GM12878 (cell line): ENCODE data around the gene NKAIN2. TPM values are rescaled to one million over a fixed set of nuclear protein-coding genes. Genes with fewer than 3 reads are reported as not detected.

Experiments used
- ATAC-seq: fragments of 200-7000 bp; cut with Tn5 transposase; 3 replicates; pipeline ENCODE4 v1.9.1; 2020; ENCODE audit warnings: mild to moderate bottlenecking, moderate library complexity
- BruUV-seq: library from RNA; stranded (reverse); fragments of 400-500 nt; replicated peaks from 2 replicates; lab custom pipeline; 2021; lab: Mats Ljungman, UMichigan
- CTCF ChIA-PET: fragments of 300-600 bp; sonication (Branson Sonifier 250); formaldehyde crosslinking; extraction: SDS; loops from one replicate; lab custom pipeline; 2021; ENCODE audit warnings: inconsistent platforms; lab: Yijun Ruan, JAX
- POLR2A ChIA-PET: fragments of 350-600 bp; formaldehyde crosslinking; extraction: SDS; loops from one replicate; lab custom pipeline; 2021; ENCODE audit warnings: inconsistent platforms; lab: Charles Lee
- RAD21 ChIA-PET: fragments of 300-600 bp; sonication (Branson Sonifier 250); formaldehyde crosslinking; loops from one replicate; lab custom pipeline; 2023; ENCODE audit warnings: antibody characterized with exemption; ENCODE audit not compliant: unreplicated experiment; lab: Charles Lee
- SMC1A ChIA-PET: fragments of 300-600 bp; sonication (Branson Sonifier 250); formaldehyde crosslinking; loops from one replicate; lab custom pipeline; 2023; ENCODE audit not compliant: unreplicated experiment, uncharacterized antibody; lab: Charles Lee
- DNase-seq: peaks from one replicate; pipeline ENCODE4 v3.0.0-alpha.2; 2011; ENCODE audit warnings: low read depth, low spot score
- FAIRE-seq: peaks from 3 replicates; lab custom pipeline; 2011; peaks lifted over from hg19 to GRCh38; lab: Jason Lieb, UNC
- H2AFZ ChIP-seq: 2 replicates; pipeline ENCODE4 v1.6.0; 2011; ENCODE audit warnings: low read depth, low read length, control low read depth; ENCODE audit not compliant: control insufficient read depth
- H3K27ac ChIP-seq: 2 replicates; pipeline ENCODE4 v1.5.1; 2011; ENCODE audit warnings: control low read depth; ENCODE audit not compliant: control insufficient read depth, insufficient read depth
- H3K27me3 ChIP-seq, 2 experiments: replicated peaks in 1 of 2; 2 replicates each; pipeline versions ENCODE4 v1.6.0 to v1.6.1; 2011; ENCODE audit warnings: low read length in 1 of 2; ENCODE audit not compliant: control insufficient read depth in 2 of 2, insufficient read depth in 2 of 2
- H3K36me3 ChIP-seq, 2 experiments: 2 replicates each; pipeline ENCODE4 v1.5.1; 2011; ENCODE audit warnings: low read length in 1 of 2; ENCODE audit not compliant: control insufficient read depth in 2 of 2, insufficient read depth in 2 of 2
- H3K4me1 ChIP-seq: 2 replicates; pipeline ENCODE4 v1.6.1; 2011; ENCODE audit warnings: mild to moderate bottlenecking, low read length, moderate library complexity, mixed read lengths; ENCODE audit not compliant: control insufficient read depth, insufficient read depth
- H3K4me2 ChIP-seq: 2 replicates; pipeline ENCODE4 v1.6.0; 2011; ENCODE audit warnings: control low read depth; ENCODE audit not compliant: control insufficient read depth, insufficient read depth
- H3K4me3 ChIP-seq: fragments of 200-600 bp; sonication (generic); 2 replicates; pipeline ENCODE4 v1.5.1; 2016
- H3K79me2 ChIP-seq: 2 replicates; pipeline ENCODE4 v1.6.0; 2011; ENCODE audit warnings: low read length; ENCODE audit not compliant: control insufficient read depth, insufficient read depth
- H3K9ac ChIP-seq: 2 replicates; pipeline ENCODE4 v1.8.0; 2011; ENCODE audit warnings: low read length, control low read depth, mixed read lengths; ENCODE audit not compliant: control insufficient read depth, insufficient read depth
- H3K9me3 ChIP-seq: replicated peaks from 3 replicates; pipeline ENCODE4 v1.5.1; 2011; ENCODE audit warnings: mild to moderate bottlenecking, low read length; ENCODE audit not compliant: control insufficient read depth, insufficient read depth
- H4K20me1 ChIP-seq: 2 replicates; pipeline ENCODE4 v1.6.0; 2011; ENCODE audit not compliant: control insufficient read depth, insufficient read depth
- BHLHE40 ChIP-seq, 2 experiments: fragments of 450-650 bp in 1 of 2; IDR thresholded peaks; 2 replicates each; pipeline ENCODE4 v1.6.1; 2011 to 2017; ENCODE audit warnings: low read depth in 2 of 2, borderline replicate concordance in 1 of 2, improper control_type of control experiment in 1 of 2, low read length in 1 of 2, mild to moderate bottlenecking in 1 of 2
- HSF1 ChIP-seq: fragments of 150-350 bp; IDR thresholded peaks from 2 replicates; pipeline ENCODE4 v1.6.1; 2014; ENCODE audit warnings: mild to moderate bottlenecking, low read depth, low read length
- LARP7 ChIP-seq: fragments of 450-650 bp; IDR thresholded peaks from 2 replicates; pipeline ENCODE4 v1.6.1; 2017; ENCODE audit warnings: mild to moderate bottlenecking
- NFXL1 ChIP-seq: fragments of 450-650 bp; IDR thresholded peaks from 2 replicates; pipeline ENCODE4 v1.6.1; 2017; ENCODE audit warnings: antibody characterized with exemption, mild to moderate bottlenecking, borderline replicate concordance
- PAX5 ChIP-seq: IDR thresholded peaks from 2 replicates; pipeline ENCODE4 v1.6.1; 2011; ENCODE audit warnings: low read depth, low read length, borderline replicate concordance
- SMAD1 ChIP-seq: fragments of 450-650 bp; IDR thresholded peaks from 2 replicates; pipeline ENCODE4 v1.6.1; 2018; ENCODE audit warnings: mild to moderate bottlenecking, low read depth; ENCODE audit not compliant: partially characterized antibody
- SPI1 ChIP-seq: IDR thresholded peaks from 2 replicates; pipeline ENCODE4 v1.6.1; 2011; ENCODE audit warnings: low read depth, mild to moderate bottlenecking, low read length, moderate library complexity, borderline replicate concordance; ENCODE audit not compliant: insufficient read depth
- ZNF622 ChIP-seq: fragments of 450-650 bp; IDR thresholded peaks from 2 replicates; pipeline ENCODE4 v1.6.1; 2017; ENCODE audit warnings: mild to moderate bottlenecking, inconsistent platforms
- in situ Hi-C: fragments of 300-500 bp; cut with MboI; formaldehyde crosslinking; loops from 9 replicates; pipeline ENCODE4 v1.14.3; 2018; ENCODE audit warnings: mixed read lengths
- intact Hi-C: fragments of 100-400 bp; cut with micrococcal nuclease; formaldehyde crosslinking; loops from one replicate; pipeline ENCODE4 v1.14.2; 2022; ENCODE audit not compliant: unreplicated experiment
- polyA plus RNA-seq, 11 experiments: library from polyadenylated mRNA; depleted of rRNA in 4 of 11; unstranded in 6 of 11; stranded (reverse) in 5 of 11; fragments of >200 nt; fragmentation: Nextera tagmentation in 4 of 11; fragmentation: Illumina TruSeq in 1 of 11; extraction: Ambion mirVana in 4 of 11; extraction: Trizol in 1 of 11; gene quantifications; 1 replicate in 1 of 11; 2 replicates in 10 of 11; pipeline versions ENCODE4 v1.2.1 to v1.2.3, GENCODE V29; 2011 to 2016; ENCODE audit warnings: inconsistent platforms in 2 of 11, missing spikeins in 2 of 11, low read depth in 1 of 11
- total RNA-seq, 4 experiments: library from RNA; depleted of rRNA in 3 of 4; stranded (reverse); fragments of >200 nt in 3 of 4; fragmentation: Illumina TruSeq in 1 of 4; extraction: Trizol in 1 of 4; gene quantifications; 2 replicates each; pipeline versions ENCODE4 v1.2.1 to v1.2.3, GENCODE V29; 2013 to 2021

Gene NKAIN2
- total and polyA plus RNA-seq, 10 of the 15 experiments (the other 5 are each of a cell fraction or from before 2014, with no cell fraction given), result not detected

- no peak for TF ChIP-seq NFXL1
- no peak for TF ChIP-seq PAX5
- TF ChIP-seq BHLHE40 (IDR thresholded peaks at IDR 0.05; ENCODE audit: borderline replicate concordance in 1 of 2, low read depth in 2 of 2, low read length in 1 of 2), result no peak
- TF ChIP-seq SPI1, result no peak
- no peak for TF ChIP-seq SMAD1
- no peak for TF ChIP-seq ZNF622
- TF ChIP-seq HSF1, result no peak
- TF ChIP-seq LARP7, result no peak
- Histone ChIP-seq H2AFZ (no peak overlapping the region), H3K9me3 (no peaks in the 10 kb centered on the region), H3K36me3 (no peaks in the 10 kb centered on the region), H3K79me2 (no peaks in the 10 kb centered on the region), H4K20me1 (no peaks in the 10 kb centered on the region), H3K27me3 (no peaks in the 10 kb centered on the region), H3K4me3 (no peak overlapping the region), H3K27ac (no peak overlapping the region), H3K9ac (no peak overlapping the region), H3K4me1 (no peaks in the 10 kb centered on the region), H3K4me2 (no peak overlapping the region)
- ChIA-PET POLR2A (no interaction called here), CTCF (no interaction called here), RAD21 (no interaction called here), SMC1A (no interaction called here)
- no peak for FAIRE-seq
- ATAC-seq, result no peak
- in situ Hi-C loops (no loop called here), intact Hi-C loops (no loop called here)
- BruUV-seq, result no TSS peak
- DNase-seq, result no peak
These were observed 274.5 kb downstream of the NKAIN2 start for GRCh38 chr6:124078169-124078568.
